Fibroblast of mammary gland (primary cell): ENCODE results near the gene GOLGA8B.

ENCODE experiments used
- DNase-seq: peaks from one replicate; pipeline ENCODE4 v3.0.0-alpha.2; 2010; ENCODE audit warnings: low read depth
- H3K4me3 ChIP-seq: 2 replicates; pipeline ENCODE4 v1.5.1; 2011; ENCODE audit warnings: low read depth, mild to moderate bottlenecking, low read length, moderate library complexity; ENCODE audit not compliant: control insufficient read depth
- CTCF ChIP-seq: conservative IDR thresholded peaks from 2 replicates; pipeline ENCODE4 v1.5.1; 2011; ENCODE audit warnings: low read depth, low read length, inconsistent platforms; ENCODE audit not compliant: control insufficient read depth, insufficient read depth

GOLGA8B gene

GRCh38 chr15:34620142-34620541 is 36.7 kb upstream of the GOLGA8B start:
- no peak overlapping the region for H3K4me3 ChIP-seq
- no peak for TF ChIP-seq CTCF
- no peak for DNase-seq

- no peak for DNase-seq
- no peak for TF ChIP-seq CTCF
- H3K4me3 ChIP-seq, result no peak overlapping the region
These were observed 35.7 kb upstream of the GOLGA8B start for GRCh38 chr15:34619151-34619550.

- no peak for DNase-seq
- no peak for TF ChIP-seq CTCF
- no peak overlapping the region for H3K4me3 ChIP-seq
These were observed 34.6 kb upstream of the GOLGA8B start for GRCh38 chr15:34618073-34618472.

GRCh38 chr15:34616613-34617012 is 33.2 kb upstream of the GOLGA8B start:
- no peak overlapping the region for H3K4me3 ChIP-seq
- peak; percentile 13 for TF ChIP-seq CTCF
- peak; percentile 49 for DNase-seq

GRCh38 chr15:34613997-34614396 is 30.5 kb upstream of the GOLGA8B start:
- no peak for DNase-seq
- H3K4me3 ChIP-seq, result no peak overlapping the region
- TF ChIP-seq CTCF, result no peak

GRCh38 chr15:34613301-34613700 is 29.9 kb upstream of the GOLGA8B start:
- no peak overlapping the region for H3K4me3 ChIP-seq
- DNase-seq, result no peak
- no peak for TF ChIP-seq CTCF

- no peak overlapping the region for H3K4me3 ChIP-seq
- TF ChIP-seq CTCF, result peak; percentile 48
- DNase-seq, result peak; percentile 30
These were observed 26.9 kb upstream of the GOLGA8B start for GRCh38 chr15:34610354-34610753.
